Daoy (cell line): ENCODE data around the gene MGMT. TPM values are rescaled to one million over a fixed set of nuclear protein-coding genes. Genes with fewer than 3 reads are reported as not detected.

Source experiments
- DNase-seq: peaks from one replicate; pipeline ENCODE4 v3.0.0-alpha.2; 2015; ENCODE audit warnings: low read depth
- total RNA-seq: library from RNA; depleted of rRNA; stranded (reverse); fragments of >200 nt; shearing (Covaris generic); gene quantifications from 2 replicates; pipeline ENCODE4 v1.2.3, GENCODE V29; 2014

Gene MGMT
- total RNA-seq, 1 experiment from 2014 or later: 14.9 TPM

DNA sequence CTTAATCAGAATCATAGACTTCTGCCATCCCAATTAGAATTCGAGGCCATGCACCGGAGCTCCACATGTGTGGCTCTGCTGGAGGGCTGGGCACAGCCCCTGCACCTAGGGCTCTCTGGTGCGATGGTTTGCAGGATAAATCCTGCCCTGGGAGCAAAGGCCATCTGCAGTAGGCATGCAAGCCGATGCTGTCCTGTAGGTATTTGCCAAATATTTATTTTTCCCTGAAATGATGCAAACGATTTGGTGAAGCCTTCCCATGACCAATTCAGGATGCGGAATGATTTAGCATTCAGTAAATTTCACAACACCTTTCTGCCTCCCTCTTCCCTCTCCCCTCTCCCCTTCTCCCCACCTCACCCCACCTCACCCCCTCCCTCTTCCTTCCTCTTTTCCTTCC, 326.4 kb downstream of the MGMT start:
- no peak for DNase-seq

GRCh38 chr10:129793996-129794395, 327.0 kb downstream of the MGMT start:
- DNase-seq: no peak

- DNase-seq: no peak
Measured at GRCh38 chr10:129796710-129797420, 329.8 kb downstream of the MGMT start.

- no peak for DNase-seq
Measured at GRCh38 chr10:129799942-129800341, 332.9 kb downstream of the MGMT start.

DNA sequence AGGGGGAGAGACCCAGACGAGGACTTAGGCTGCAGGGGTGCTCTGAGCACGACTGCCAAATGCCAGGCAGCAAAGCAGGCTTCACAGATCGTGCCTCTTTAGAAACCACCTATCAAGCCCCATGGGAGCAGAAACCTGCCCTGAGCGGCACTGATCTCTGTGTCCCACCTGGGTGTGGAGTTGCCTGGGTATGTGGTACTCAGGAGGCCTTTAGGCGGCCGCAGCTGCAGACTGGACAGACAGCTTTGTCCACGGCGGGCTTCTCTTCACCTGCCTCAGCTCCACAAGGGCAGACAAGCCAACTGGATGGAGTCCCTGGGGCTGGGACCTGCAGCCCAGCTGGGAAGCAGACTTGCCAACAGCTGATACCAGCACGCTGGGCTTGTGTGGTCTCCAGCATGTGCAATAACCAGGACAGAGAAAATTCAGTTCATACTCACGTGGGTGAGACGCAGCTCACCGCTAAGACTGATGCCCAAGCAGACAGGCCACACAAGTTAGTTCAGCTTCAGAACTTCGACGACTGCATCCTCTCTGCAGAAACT, 333.8 kb downstream of the MGMT start:
- DNase-seq: no peak

DNA sequence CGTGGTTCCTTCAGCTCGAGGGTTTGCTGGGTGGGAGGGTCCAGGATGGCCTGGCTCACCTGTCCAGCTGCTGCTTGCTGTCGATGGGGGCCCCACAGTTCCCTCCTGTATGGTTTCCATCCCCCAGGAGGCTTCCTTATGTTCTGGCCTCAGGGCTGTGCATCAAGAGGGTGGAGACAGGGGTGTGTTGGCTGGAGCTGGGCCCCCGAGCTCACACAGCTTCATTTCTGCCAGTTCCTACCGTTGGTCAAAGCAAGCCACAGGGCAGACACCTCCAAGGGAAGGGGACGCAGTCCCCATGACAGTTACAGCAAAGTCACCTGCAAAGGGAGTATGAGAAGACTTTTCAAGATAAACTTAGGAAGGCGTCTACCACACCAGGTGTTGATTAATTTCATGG, 340.2 kb downstream of the MGMT start:
- no peak for DNase-seq

DNA sequence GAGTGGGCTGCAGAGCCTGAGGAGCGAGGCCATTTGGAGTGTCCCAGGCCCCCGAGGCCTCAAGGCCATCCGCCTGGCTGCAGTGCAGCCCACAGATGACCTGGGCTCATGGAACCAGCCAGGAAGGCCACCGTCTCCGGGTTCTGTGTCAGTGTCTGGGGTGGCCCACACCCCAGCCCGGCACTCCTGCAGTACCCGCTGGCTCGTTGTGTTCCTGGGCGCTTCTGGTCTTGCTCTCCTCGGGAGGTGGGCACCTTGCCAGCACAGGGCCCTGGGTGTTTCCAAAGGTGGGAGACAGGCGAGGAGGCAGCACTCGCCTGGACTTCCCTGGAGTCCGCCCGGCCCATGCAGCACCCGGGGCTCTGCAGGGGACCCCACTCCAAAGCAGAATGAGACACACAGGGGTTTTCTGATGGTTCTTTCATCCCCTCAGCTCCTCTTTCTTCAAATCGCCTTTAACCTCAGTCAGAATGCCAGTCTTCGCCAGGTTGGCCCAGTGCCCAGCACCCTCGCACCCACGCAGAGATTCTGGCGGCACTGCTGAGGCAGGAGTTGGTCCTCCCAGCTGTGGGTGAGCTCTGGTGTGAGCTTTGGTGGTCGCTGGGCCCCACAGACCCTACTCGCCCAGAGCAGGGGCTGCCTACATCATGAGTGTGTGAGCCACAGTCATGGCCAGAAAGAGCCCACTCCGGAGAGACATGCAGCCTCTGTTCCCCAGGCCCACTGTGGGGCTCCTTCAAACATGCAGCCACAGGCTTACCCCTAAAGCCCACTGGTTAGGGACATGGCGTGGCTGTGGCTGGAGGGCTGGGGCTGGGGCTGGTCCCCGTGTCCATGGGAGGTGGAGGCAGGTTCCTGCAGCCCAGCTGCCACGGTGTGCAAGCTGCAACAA, 341.3 kb downstream of the MGMT start:
- DNase-seq: no peak

DNA sequence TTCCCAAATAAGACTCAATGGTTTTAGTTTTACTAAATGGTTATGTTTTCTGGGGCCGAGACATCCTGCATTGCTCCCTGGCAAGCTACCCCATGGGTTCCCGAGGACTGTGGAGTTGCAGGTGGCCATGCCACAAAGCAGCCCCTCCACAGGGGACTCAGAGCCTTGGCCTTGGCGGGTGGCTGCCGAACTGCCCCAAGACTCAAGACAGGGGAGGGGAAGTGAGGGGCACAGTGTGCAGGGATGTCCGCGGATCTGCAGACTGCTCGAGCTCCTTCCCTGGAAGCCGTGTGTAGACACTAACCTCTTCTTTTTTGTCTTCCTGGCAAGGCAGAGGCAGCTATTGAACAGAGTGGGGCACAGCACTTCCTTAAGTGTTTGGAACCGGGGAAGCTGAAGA, 342.4 kb downstream of the MGMT start:
- DNase-seq: no peak

- DNase-seq: no peak
Measured at GRCh38 chr10:129809841-129810240, 342.8 kb downstream of the MGMT start.

DNA sequence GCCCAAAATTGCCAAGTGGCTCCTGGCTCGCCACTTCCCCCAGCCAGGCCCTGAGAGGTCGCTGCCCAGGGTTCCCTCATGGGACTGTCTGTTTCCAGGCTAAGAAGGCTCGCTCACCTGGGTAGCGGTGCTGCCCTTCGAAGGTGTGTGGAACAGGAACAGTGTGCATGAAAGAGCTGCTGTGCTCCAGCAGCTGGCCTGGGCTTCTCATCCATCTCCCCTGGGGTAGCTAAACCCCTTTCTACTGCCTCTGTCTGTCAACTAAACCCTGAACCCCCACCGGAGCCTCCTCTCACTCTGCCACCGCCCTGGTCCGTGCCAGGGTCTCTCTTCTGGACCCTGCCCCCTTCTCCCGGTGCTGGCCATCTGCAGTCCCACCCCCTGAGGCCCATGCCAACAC, 344.2 kb downstream of the MGMT start:
- DNase-seq: no peak

GRCh38 chr10:129812398-129812797, 345.4 kb downstream of the MGMT start:
- DNase-seq: no peak

DNA sequence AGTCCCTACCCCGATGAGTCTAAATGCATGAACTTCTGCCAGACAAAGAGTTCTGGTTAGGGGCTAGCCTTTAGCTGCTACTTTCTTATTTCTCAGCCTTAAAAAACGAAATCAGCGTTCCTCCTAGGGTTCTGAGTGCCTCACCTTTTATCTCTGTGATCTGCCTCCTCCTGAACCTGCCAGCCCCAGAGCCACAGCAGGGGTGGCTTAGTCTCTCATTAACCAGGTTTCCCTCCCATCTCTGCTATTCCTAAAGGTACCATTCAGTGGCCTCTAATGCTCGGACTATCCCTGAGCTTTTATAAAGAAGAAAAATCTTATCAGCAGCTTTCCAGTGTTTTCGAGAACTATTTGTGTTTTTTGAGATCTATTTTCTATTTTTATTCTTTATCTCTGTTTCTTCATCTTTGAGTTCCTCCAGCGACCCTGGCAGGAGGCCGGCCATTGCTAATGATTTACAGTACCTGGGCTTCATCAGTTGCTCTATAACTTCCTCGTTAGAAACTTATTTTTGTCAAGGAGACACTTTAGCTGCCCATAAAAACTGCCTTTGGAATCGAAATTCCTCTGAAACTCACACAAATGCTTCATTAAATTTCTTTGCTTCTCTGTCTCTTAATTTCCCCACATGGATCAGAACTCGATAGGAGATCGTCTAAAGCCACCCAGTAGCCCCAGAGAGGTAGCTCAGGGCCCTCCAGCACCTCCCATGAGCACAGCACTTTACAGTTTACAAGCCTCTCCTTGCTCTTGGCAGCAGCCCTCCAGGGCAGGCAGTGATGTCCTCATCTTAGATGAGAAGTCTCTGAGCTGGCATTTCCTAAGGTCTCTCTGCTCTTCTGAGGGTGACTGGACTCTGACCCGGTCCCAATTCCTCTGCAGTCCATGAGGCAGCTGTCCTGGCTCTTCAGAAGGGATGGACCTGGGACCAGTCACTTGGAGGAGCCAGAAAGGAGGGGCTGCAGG, 347.9 kb downstream of the MGMT start:
- no peak for DNase-seq

- DNase-seq: no peak
Measured at GRCh38 chr10:129815898-129816655, 349.0 kb downstream of the MGMT start.

GRCh38 chr10:129816656-129817045, 349.6 kb downstream of the MGMT start:
- no peak for DNase-seq
